Measurements from ENCODE around the gene UBALD2. TPM values are rescaled to one million over a fixed set of nuclear protein-coding genes. Genes with fewer than 3 reads are reported as not detected.
"Not testable (repeated sequence)": the region's sequence is repeated elsewhere in the genome, so short reads cannot be mapped to it uniquely, and the experiment has no call there.

The UBALD2 gene
- total and polyA plus RNA-seq, 2 of the 4 experiments (the other 2 are of a cell fraction): 0.90 to 12.1 TPM

- H2AK9ac ChIP-seq (replicated peaks; ENCODE audit: low read depth, low read length, poor library complexity); H3K27ac ChIP-seq (ENCODE audit: insufficient read depth, low read length); H3K4me3 ChIP-seq (ENCODE audit: insufficient read depth, low read depth, low read length); H3K36me3 ChIP-seq (ENCODE audit: control insufficient read depth, insufficient read depth, low read length); H3K4me1 ChIP-seq (ENCODE audit: control insufficient read depth, insufficient read depth, low read length); H2BK20ac ChIP-seq (ENCODE audit: low read depth, low read length); H3K23ac ChIP-seq (ENCODE audit: low read depth, low read length); H4K5ac ChIP-seq (ENCODE audit: low read depth, low read length); H3K9me1 ChIP-seq (ENCODE audit: insufficient read depth, low read length); H3K4ac ChIP-seq (ENCODE audit: low read depth, low read length); H3K14ac ChIP-seq (replicated peaks; ENCODE audit: low read depth, low read length); ATAC-seq (ENCODE audit: low read depth); H2BK15ac ChIP-seq (ENCODE audit: low read depth, low read length); H4K20me1 ChIP-seq (ENCODE audit: insufficient read depth, low read length); dilution Hi-C loops (cut with HindIII; ENCODE audit: low sequenced_read_pairs, unreplicated experiment); H3K18ac ChIP-seq (ENCODE audit: low read depth, low read length); CTCF ChIA-PET; H3K4me2 ChIP-seq (ENCODE audit: low read depth, low read length); H3K9ac ChIP-seq (ENCODE audit: low read depth, low read length); H3K9me3 ChIP-seq (ENCODE audit: control insufficient read depth, insufficient read depth, low read length); H4K91ac ChIP-seq (ENCODE audit: insufficient read depth, low read depth, low read length); H2AFZ ChIP-seq (replicated peaks; ENCODE audit: low read length, poor library complexity); in situ Hi-C loops (cut with MboI; ENCODE audit: low sequenced_read_pairs); H3K27me3 ChIP-seq (ENCODE audit: control insufficient read depth, insufficient read depth, low read length); DNase-seq; H2BK120ac ChIP-seq (ENCODE audit: low read depth, low read length): not testable (repeated sequence)
- Histone ChIP-seq H3K79me1 (ENCODE audit: low read depth in 1 of 2, low read length in 2 of 2) (peaks cover 32 to 67% of the 10 kb centered on the region in 2 experiments), H2AK5ac (ENCODE audit: low read depth, low read length) (peak overlapping the region; percentile 1; the same call in 1 of the 2 replicates), H4K8ac (ENCODE audit: low read depth in 2 of 2, low read length in 2 of 2) (peak overlapping the region in 1 of 2 experiments; percentile 74; a peak in 1 of 4 replicates), H2BK5ac (ENCODE audit: low read depth, low read length, poor library complexity, severe bottlenecking) (peak overlapping the region; percentile 12), H3K56ac (ENCODE audit: extremely low read depth, insufficient read depth, low read length) (peak overlapping the region; percentile 14; the same call in 1 of the 2 replicates)
- 100% methylated on average over 5 of the region's 13 CpGs; no CpG with 5 or more reads in 1 of the 2 experiments for WGBS, 2 experiments (ENCODE audit: extremely low coverage in 2 of 2, insufficient read length in 1 of 2)
- intact Hi-C loops (cut with micrococcal nuclease): loop anchor here (5.0 kb wide), 1 partner anchor 130 kb away; no protein-coding TSS in a partner anchor
- POLR2A ChIA-PET (ENCODE audit: unreplicated experiment): interaction anchor here (0.5 kb wide), 3 partner anchors 51 to 292 kb away, joined by 3 to 5 read pairs (median 3); no protein-coding TSS in a partner anchor
- BruUV-seq (replicated peaks): TSS peak; percentile 39
These were observed 2.4 kb downstream of the UBALD2 start for GRCh38 chr17:76267581-76268001.

All from IMR-90 (cell line).